DND-41 (cell line): ENCODE measurements around the gene HHIP.

Experiments used
- CTCF ChIP-seq: IDR thresholded peaks from 2 replicates; pipeline ENCODE4 v1.5.1; 2012; ENCODE audit warnings: borderline replicate concordance, low read length, moderate library complexity, mild to moderate bottlenecking; ENCODE audit not compliant: poor library complexity, severe bottlenecking; ENCODE audit errors: extremely low read depth
- EZH2 ChIP-seq: IDR thresholded peaks from 3 replicates; pipeline ENCODE4 v1.6.1; 2012; ENCODE audit warnings: borderline replicate concordance, low read depth, mild to moderate bottlenecking, moderate library complexity, low read length, inconsistent platforms; ENCODE audit not compliant: severe bottlenecking

- TF ChIP-seq CTCF (no peak), EZH2 (no peak)
Observed at GRCh38 chr4:144748814-144749555, 103.0 kb downstream of the HHIP start.
